PC-9 (cell line): ENCODE results near the gene SLC26A3. TPM values are rescaled to one million over a fixed set of nuclear protein-coding genes. Genes with fewer than 3 reads are reported as not detected.

Experiments
- BruUV-seq: library from RNA; stranded (reverse); fragments of 400-500 nt; replicated peaks from 2 replicates; lab custom pipeline; 2021; lab: Mats Ljungman, UMichigan
- CTCF ChIA-PET: fragments of 300-600 bp; sonication (Branson Sonifier 250); formaldehyde crosslinking; loops from one replicate; lab custom pipeline; 2022; ENCODE audit warnings: antibody characterized with exemption; lab: Charles Lee
- POLR2A ChIA-PET: fragments of 300-600 bp; sonication (Branson Sonifier 250); formaldehyde crosslinking; loops from one replicate; lab custom pipeline; 2022; ENCODE audit warnings: antibody characterized with exemption; ENCODE audit not compliant: unreplicated experiment; lab: Charles Lee
- DNase-seq, 2 experiments: peaks; one replicate each; pipeline versions ENCODE4 v3.0.0 to v3.0.0-alpha.2; 2015 to 2022; ENCODE audit warnings: mixed read lengths in 1 of 2
- H2AFZ ChIP-seq: fragments of 200-600 bp; sonication (generic); 2 replicates; pipeline ENCODE4 v1.8.1; 2017; ENCODE audit warnings: antibody characterized with exemption
- H3F3A ChIP-seq: fragments of 200-600 bp; sonication (generic); 2 replicates; pipeline ENCODE4 v1.8.1; 2017; ENCODE audit warnings: antibody characterized with exemption, mild to moderate bottlenecking, low read depth; ENCODE audit not compliant: insufficient read depth
- H3K27ac ChIP-seq: fragments of 200-600 bp; sonication (generic); 2 replicates; pipeline ENCODE4 v1.6.1; 2016; ENCODE audit warnings: mixed run types
- H3K27me3 ChIP-seq: fragments of 200-600 bp; sonication (generic); 2 replicates; pipeline ENCODE4 v1.6.1; 2016; ENCODE audit warnings: low read depth, mixed run types; ENCODE audit not compliant: insufficient read depth
- H3K36me3 ChIP-seq: fragments of 200-600 bp; sonication (generic); 2 replicates; pipeline ENCODE4 v1.6.1; 2016; ENCODE audit warnings: low read depth, mixed run types
- H3K4me1 ChIP-seq: fragments of 200-600 bp; sonication (generic); replicated peaks from 2 replicates; pipeline ENCODE4 v1.6.1; 2016; ENCODE audit warnings: mixed run types; ENCODE audit not compliant: insufficient read depth
- H3K4me2 ChIP-seq: fragments of 200-600 bp; sonication (generic); 2 replicates; pipeline ENCODE4 v1.6.1; 2017; ENCODE audit warnings: mixed run types
- H3K4me3 ChIP-seq: fragments of 200-600 bp; sonication (generic); 2 replicates; pipeline ENCODE4 v1.6.1; 2016; ENCODE audit warnings: mixed run types
- H3K79me2 ChIP-seq: fragments of 200-600 bp; sonication (generic); 2 replicates; pipeline ENCODE4 v1.6.1; 2017; ENCODE audit warnings: low read depth, mixed run types
- H3K9me2 ChIP-seq: fragments of 200-600 bp; sonication (generic); 2 replicates; pipeline ENCODE4 v1.8.1; 2017; ENCODE audit warnings: mild to moderate bottlenecking; ENCODE audit not compliant: insufficient read depth
- H3K9me3 ChIP-seq: fragments of 200-600 bp; sonication (generic); 2 replicates; pipeline ENCODE4 v1.8.1; 2016; ENCODE audit warnings: low read depth; ENCODE audit not compliant: insufficient read depth
- H4K20me1 ChIP-seq: fragments of 200-600 bp; sonication (generic); 2 replicates; pipeline ENCODE4 v1.8.1; 2017; ENCODE audit not compliant: insufficient read depth
- EZH2 ChIP-seq: fragments of 200-600 bp; sonication (generic); IDR thresholded peaks from 2 replicates; pipeline ENCODE4 v1.8.0; 2017; ENCODE audit warnings: antibody characterized with exemption, low read depth
- intact Hi-C: fragments of 100-400 bp; cut with micrococcal nuclease; formaldehyde crosslinking; loops from one replicate; pipeline ENCODE4 v1.10.0; 2022; ENCODE audit not compliant: unreplicated experiment
- total RNA-seq: library from RNA; stranded (reverse); gene quantifications from 2 replicates; pipeline ENCODE4 v1.2.3, GENCODE V29; 2021
- TF ChIP-seq, protein P1 (sequence below): fragments of 200-600 bp; sonication (generic); conservative IDR thresholded peaks from 2 replicates; pipeline ENCODE4 v1.6.1; 2017; ENCODE audit warnings: mixed run types, antibody characterized with exemption, mild to moderate bottlenecking, moderate library complexity

Gene SLC26A3
- total RNA-seq, 1 experiment from 2014 or later = not detected

DNA sequence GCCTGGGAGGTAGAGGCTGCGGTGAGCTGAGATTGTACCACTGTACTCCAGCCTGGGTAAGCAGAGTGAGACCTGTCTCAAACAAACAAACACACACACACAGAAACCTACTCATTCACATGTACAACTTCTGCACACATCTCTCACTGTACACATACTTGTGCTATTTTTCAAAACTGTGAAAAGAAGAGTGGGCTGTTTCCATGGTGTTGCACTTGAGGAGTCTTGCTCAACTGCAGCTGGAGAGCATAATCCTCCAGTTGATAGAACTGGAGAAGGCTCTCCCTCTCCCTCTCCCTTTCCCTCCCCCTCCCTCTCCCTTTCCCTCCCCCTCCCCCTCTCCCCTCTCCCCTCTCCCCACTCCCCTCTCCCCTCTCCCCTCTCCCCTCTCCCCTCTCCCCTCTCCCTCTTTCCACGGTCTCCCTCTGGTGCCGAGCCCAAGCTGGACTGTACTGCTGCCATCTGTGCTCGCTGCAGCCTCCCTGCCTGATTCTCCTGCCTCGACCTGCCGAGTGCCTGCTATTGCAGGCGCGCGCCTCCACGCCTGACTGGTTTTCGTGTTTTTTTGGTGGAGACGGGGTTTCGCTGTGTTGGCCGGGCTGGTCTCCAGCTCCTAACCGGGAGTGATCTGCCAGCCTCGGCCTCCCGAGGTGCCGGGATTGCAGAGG lies 44.3 kb upstream of the SLC26A3 start:
- Histone ChIP-seq H3K27ac (no peak overlapping the region), H3K9me3 (no peaks in the 10 kb centered on the region), H3K36me3 (no peaks in the 10 kb centered on the region), H2AFZ (no peak overlapping the region), H3K4me1 (no peaks in the 10 kb centered on the region), H4K20me1 (no peaks in the 10 kb centered on the region), H3K79me2 (no peaks in the 10 kb centered on the region), H3K27me3 (no peaks in the 10 kb centered on the region), H3F3A (no peaks in the 10 kb centered on the region), H3K4me3 (no peak overlapping the region), H3K4me2 (no peak overlapping the region), H3K9me2 (no peaks in the 10 kb centered on the region; the same call in 1 of the 2 replicates)
- ChIA-PET CTCF (no interaction called here), POLR2A (no interaction called here)
- no peak for DNase-seq
- no TSS peak for BruUV-seq
- no peak for TF ChIP-seq EZH2
- TF ChIP-seq, protein P1, sequence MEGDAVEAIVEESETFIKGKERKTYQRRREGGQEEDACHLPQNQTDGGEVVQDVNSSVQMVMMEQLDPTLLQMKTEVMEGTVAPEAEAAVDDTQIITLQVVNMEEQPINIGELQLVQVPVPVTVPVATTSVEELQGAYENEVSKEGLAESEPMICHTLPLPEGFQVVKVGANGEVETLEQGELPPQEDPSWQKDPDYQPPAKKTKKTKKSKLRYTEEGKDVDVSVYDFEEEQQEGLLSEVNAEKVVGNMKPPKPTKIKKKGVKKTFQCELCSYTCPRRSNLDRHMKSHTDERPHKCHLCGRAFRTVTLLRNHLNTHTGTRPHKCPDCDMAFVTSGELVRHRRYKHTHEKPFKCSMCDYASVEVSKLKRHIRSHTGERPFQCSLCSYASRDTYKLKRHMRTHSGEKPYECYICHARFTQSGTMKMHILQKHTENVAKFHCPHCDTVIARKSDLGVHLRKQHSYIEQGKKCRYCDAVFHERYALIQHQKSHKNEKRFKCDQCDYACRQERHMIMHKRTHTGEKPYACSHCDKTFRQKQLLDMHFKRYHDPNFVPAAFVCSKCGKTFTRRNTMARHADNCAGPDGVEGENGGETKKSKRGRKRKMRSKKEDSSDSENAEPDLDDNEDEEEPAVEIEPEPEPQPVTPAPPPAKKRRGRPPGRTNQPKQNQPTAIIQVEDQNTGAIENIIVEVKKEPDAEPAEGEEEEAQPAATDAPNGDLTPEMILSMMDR = no peak
- intact Hi-C loops = no loop called here

DNA sequence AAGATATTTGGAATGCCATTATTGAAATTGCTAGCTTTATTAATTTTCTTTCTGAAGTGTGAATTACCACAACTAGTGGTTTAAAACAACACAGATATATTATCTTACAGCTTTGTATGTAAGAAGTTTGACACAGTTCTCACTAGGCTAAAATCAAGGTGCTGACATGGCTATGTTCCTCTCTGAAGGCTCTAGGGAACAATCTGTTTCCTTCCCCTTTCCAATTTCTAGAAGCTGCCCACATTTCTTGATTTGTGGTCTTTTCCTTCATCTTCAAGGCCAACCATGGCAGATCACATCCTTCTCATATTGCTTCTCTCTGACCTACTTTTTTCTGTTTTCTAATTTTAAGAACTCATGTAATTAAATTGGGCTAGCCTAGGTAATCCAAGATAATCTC lies 43.3 kb upstream of the SLC26A3 start:
- H3F3A ChIP-seq = no peaks in the 10 kb centered on the region
- POLR2A ChIA-PET = interaction anchor here (0.6 kb wide), 1 partner anchor 103 kb away, joined by 4 read pairs; no protein-coding TSS in a partner anchor
- H3K36me3 ChIP-seq = no peaks in the 10 kb centered on the region
- no peak for TF ChIP-seq EZH2
- TF ChIP-seq, protein P1 = no peak
- H3K27ac ChIP-seq = no peak overlapping the region
- H2AFZ ChIP-seq = no peak overlapping the region
- DNase-seq = no peak
- no peak overlapping the region for H3K4me3 ChIP-seq
- no peaks in the 10 kb centered on the region for H3K9me2 ChIP-seq
- H3K4me1 ChIP-seq = no peaks in the 10 kb centered on the region
- H3K79me2 ChIP-seq = no peaks in the 10 kb centered on the region
- no peaks in the 10 kb centered on the region for H3K9me3 ChIP-seq
- no peak overlapping the region for H3K4me2 ChIP-seq
- H4K20me1 ChIP-seq = no peaks in the 10 kb centered on the region
- no peaks in the 10 kb centered on the region for H3K27me3 ChIP-seq
- BruUV-seq = no TSS peak
- CTCF ChIA-PET = no interaction called here
- intact Hi-C loops = no loop called here

DNA sequence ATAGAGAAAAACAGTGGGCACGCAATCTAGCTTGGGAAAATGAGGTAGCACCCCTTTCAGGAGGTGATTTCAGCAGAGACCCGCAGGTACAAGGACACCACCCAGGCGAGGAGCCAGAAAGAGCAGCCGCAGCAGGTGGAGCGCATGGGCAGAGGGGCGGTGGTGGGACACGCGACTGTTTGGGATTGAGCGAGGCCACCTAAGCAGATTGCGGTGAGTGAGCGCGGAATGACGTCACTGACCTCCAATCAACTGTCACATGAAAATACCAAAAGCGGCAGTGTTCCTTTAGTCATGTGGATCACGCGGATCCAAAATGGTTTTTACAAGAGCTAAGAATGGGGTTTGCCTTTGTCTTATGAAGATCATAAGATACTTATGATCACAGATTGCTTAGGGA lies 40.2 kb upstream of the SLC26A3 start:
- no peak for TF ChIP-seq EZH2
- TF ChIP-seq, protein P1 = no peak
- BruUV-seq = no TSS peak

More for the DNA sequence above, 40.2 kb upstream of the SLC26A3 start:
- intact Hi-C loops = no loop called here
- H3K79me2 ChIP-seq = no peaks in the 10 kb centered on the region
- no peak overlapping the region for H3K27ac ChIP-seq
- H2AFZ ChIP-seq = no peak overlapping the region
- no peak for DNase-seq
- CTCF ChIA-PET = no interaction called here
- H3K9me2 ChIP-seq = no peaks in the 10 kb centered on the region
- POLR2A ChIA-PET = no interaction called here
- no peaks in the 10 kb centered on the region for H3K9me3 ChIP-seq
- H3K4me2 ChIP-seq = no peak overlapping the region
- 0 out of 2 replicates have a peak, but pooled peaks cover 4% of the 10 kb centered on the region for H3K27me3 ChIP-seq
- no peak overlapping the region for H3K4me3 ChIP-seq
- no peaks in the 10 kb centered on the region for H3K36me3 ChIP-seq
- H3F3A ChIP-seq = no peaks in the 10 kb centered on the region
- H4K20me1 ChIP-seq = no peaks in the 10 kb centered on the region
- H3K4me1 ChIP-seq = no peaks in the 10 kb centered on the region
